CD4-positive, alpha-beta T cell treated with Interleukin-6 at 100 ng/mL for 8 hours (primary cell): ENCODE data around the gene NOC4L.
"Not testable (repeated sequence)": the region's sequence is repeated elsewhere in the genome, so short reads cannot be mapped to it uniquely, and the experiment has no call there.

Experiments
- DNase-seq: peaks from one replicate; pipeline ENCODE4 v3.0.0-alpha.2; 2020; ENCODE audit warnings: mixed read lengths, low spot score

Gene NOC4L

DNA sequence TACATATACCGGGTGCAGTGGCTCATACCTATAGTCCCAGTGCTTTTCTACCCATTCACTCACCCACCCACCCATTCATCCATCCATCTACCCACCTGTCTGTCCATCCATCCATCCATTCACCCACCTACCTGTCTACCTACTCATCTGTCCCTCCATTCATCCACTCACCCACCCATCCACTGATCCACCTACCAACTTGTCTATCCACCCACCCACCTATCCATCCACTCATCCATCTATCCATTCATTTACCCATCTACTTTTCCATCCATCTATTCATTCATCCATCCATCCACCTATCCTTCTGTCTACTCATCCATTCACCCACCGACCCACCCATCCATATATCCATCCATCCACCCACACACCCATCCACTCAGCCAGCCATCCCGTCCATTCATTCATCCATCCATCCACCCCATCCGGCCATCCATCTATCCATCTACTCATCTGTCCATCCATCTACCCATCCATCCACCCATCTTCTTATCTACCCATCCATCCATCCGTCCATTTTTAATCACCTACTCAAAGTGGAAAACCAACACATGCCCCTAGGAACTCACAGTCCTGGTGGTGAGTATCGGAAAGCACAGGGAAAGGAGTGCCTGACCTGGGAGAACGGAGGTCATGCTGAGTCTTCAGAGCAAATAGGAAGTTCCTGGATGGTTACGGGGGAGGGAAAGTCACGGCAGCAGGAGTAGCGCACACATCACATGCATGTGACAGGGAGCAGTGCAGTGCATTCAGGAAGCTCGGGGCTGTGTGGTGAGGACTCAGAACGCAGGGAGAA lies 20.1 kb upstream of the NOC4L start:
- no peak for DNase-seq

GRCh38 chr12:132124766-132125425 lies 19.4 kb upstream of the NOC4L start:
- DNase-seq: no peak

DNA sequence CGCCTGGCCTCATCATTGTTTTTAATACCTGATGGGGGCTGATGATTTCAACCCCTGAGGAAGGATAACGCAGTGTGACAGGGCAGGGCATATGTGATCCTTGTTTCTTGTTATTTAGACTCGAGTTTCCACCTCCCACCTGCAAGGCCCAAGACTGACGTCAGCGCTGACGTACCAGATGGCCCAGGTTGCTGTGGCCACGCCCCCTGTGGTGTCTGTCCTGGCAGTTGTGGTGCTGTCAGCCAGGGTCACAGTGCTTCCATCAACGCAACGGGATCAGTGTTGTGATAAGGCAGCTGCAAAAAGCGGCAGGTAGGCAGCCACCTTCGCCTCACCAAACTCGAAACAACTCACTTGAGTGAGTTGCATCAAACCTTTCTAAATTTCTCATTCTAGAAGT lies 18.5 kb upstream of the NOC4L start:
- no peak for DNase-seq

- no peak for DNase-seq
Observed at GRCh38 chr12:132127041-132127440, 17.2 kb upstream of the NOC4L start.

DNA sequence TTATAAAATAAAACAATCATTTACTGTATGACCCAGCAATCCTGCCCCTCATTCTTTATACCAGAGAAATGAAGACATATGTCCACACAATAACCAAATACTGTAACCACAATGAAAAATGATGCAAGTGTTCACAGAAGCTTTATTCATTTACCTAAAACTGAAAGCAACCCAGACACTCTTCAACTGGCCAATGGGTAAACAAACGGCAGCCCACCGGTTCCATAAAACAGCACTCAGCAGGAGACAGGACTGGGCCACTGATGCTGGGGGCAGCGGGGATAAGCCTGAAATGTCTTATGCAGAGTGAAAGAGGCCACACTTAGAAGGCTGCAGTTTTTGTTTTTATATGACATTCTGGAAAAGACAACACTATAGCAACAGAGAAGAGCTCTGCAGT lies 15.2 kb upstream of the NOC4L start:
- no peak for DNase-seq

GRCh38 chr12:132130690-132131089 lies 13.6 kb upstream of the NOC4L start:
- no peak for DNase-seq

DNA sequence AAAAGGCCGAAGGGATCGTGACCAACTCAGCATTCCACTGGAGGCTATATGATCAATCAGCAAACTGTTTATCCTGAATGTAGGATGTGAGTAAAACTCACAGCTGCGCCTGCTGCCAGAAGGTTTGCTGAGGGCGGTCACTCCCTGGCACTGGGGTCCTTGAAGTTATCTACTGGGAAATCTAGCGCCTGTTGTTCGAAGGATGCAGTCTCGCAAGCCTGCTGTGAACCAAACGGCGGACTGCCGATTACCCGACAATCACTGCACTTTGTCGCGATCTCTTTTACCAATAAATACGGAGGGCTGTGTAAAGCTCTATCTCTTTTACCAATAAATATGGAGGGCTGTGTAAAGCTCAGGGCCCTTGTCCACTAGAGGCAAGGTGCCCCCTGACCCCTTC lies 13.0 kb upstream of the NOC4L start:
- no peak for DNase-seq

GRCh38 chr12:132131952-132132351 lies 12.3 kb upstream of the NOC4L start:
- no peak for DNase-seq

DNA sequence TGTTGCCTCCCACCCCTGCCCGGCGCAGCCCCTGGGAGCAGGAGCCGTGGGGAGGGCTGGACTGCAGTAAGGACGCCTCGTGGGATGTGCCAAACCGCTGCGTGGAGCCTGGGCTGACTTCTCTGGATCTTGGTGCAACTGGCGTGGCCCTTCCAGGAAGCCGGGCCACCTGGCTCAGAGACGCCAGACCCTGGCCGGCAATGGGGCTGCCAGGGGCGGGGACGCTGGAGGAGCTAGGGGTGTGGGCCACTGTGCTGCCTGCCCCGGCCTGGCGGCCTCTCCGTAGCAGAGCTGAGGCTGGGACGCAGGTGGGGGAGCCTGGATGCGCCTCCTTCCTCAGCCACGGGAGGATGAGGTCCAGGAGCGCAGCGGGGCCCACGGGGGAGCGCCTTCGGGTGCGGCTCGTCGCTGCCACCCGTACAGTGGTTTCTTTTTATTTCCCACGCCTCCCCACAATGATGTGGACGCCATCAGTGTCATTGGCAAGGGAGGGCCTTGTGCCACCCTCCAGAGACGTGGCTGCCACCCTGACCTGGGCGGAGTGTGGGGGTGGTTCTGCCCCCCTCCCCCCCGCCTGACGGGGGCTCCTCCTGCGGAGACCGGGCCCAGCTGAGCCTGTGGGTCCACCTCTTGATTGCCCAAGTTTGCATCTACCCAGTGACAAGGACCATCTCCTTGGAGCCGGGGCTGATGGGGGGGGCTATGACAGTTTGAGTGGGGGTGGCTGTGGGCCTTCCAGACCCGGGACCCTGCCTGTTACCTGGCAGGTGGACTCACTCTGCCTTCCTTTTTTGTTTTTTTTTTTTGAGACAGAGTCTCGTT lies 11.4 kb upstream of the NOC4L start:
- no peak for DNase-seq

- no peak for DNase-seq
Observed at GRCh38 chr12:132133952-132134652, 10.2 kb upstream of the NOC4L start.

GRCh38 chr12:132134653-132135183 lies 9.5 kb upstream of the NOC4L start:
- DNase-seq: not testable (repeated sequence)

GRCh38 chr12:132136226-132136625 lies 8.0 kb upstream of the NOC4L start:
- not testable (repeated sequence) for DNase-seq

GRCh38 chr12:132137483-132138125 lies 6.7 kb upstream of the NOC4L start:
- no peak for DNase-seq

GRCh38 chr12:132138941-132139871 lies 5.1 kb upstream of the NOC4L start:
- no peak for DNase-seq

GRCh38 chr12:132139912-132140311 lies 4.3 kb upstream of the NOC4L start:
- DNase-seq: no peak

GRCh38 chr12:132140501-132140900 lies 3.8 kb upstream of the NOC4L start:
- DNase-seq: no peak

GRCh38 chr12:132140918-132141841 lies 3.1 kb upstream of the NOC4L start:
- no peak for DNase-seq

DNA sequence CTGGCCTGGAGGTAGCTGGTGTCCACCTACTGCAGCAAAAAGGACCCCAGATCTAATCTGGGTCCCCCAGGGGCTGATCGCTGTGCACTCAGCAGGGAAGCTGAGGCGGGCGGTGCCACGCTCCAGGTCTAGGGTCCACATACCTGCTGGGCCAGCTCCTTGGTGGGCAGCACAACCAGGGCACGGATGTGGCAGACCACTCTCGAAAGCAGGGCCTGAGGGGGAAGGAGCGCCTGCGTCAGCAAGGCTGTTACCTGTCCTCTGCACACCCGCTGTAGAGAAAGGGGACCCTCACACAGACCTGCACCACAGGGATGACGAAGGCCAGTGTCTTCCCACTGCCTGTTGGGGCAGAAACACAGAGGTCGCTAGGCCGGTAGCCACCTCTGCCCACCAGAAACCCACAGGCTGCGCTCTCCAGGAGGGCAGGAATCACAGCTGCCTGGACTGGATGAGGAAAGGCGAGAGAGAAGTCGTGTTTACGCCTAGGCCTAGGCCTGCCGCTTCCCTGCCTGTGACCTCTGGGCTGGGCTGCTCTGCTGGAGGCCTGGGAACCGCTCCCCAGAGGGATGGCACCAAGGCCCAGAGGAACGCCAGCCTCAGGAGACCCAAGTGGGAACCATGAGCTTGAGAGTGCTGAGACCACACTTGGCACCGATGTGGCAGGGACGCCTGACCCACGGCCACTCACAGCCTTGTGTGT lies 2.1 kb upstream of the NOC4L start:
- DNase-seq: no peak
